Glutamatergic neuron (in vitro differentiated cells): Measurements from ENCODE around the gene LENEP. TPM values are rescaled to one million over a fixed set of nuclear protein-coding genes. Genes with fewer than 3 reads are reported as not detected.

Source experiments
- DNase-seq: peaks from one replicate; pipeline ENCODE4 v3.0.0; 2022
- H3K27ac Mint-ChIP-seq: one replicate; pipeline ENCODE4 v1.8.0; 2020; ENCODE audit warnings: mild to moderate bottlenecking, mixed read lengths, inconsistent platforms; ENCODE audit not compliant: unreplicated experiment
- H3K27me3 Mint-ChIP-seq: one replicate; pipeline ENCODE4 v1.8.0; 2020; ENCODE audit warnings: mild to moderate bottlenecking, moderate library complexity, mixed read lengths, inconsistent platforms; ENCODE audit not compliant: unreplicated experiment
- H3K36me3 Mint-ChIP-seq: one replicate; pipeline ENCODE4 v1.8.0; 2020; ENCODE audit warnings: mild to moderate bottlenecking, mixed read lengths, inconsistent platforms; ENCODE audit not compliant: unreplicated experiment
- H3K4me1 Mint-ChIP-seq: one replicate; pipeline ENCODE4 v1.8.0; 2020; ENCODE audit warnings: mild to moderate bottlenecking, low read depth, mixed read lengths, inconsistent platforms; ENCODE audit not compliant: unreplicated experiment
- H3K4me3 Mint-ChIP-seq: one replicate; pipeline ENCODE4 v1.8.0; 2020; ENCODE audit warnings: mild to moderate bottlenecking, mixed read lengths, inconsistent platforms; ENCODE audit not compliant: unreplicated experiment
- H3K9me3 Mint-ChIP-seq: one replicate; pipeline ENCODE4 v1.8.0; 2020; ENCODE audit warnings: mild to moderate bottlenecking, moderate library complexity, mixed read lengths, inconsistent platforms; ENCODE audit not compliant: unreplicated experiment
- CTCF ChIP-seq: fragments of 200-600 bp; sonication (generic); IDR thresholded peaks from one replicate; pipeline ENCODE4 v1.5.0; 2021; ENCODE audit not compliant: partially characterized antibody, unreplicated experiment
- total RNA-seq: library from RNA; stranded (reverse); fragmentation: NEBNext Ultra II Directional; extraction: Animal tissue kit (Norgen Biotek cat#: 25700); gene quantifications from one replicate; pipeline ENCODE4 v1.2.1, GENCODE V29; 2021; ENCODE audit not compliant: unreplicated experiment

The LENEP gene
- total RNA-seq, 1 donor from 2014 or later = 1.3 TPM

DNA sequence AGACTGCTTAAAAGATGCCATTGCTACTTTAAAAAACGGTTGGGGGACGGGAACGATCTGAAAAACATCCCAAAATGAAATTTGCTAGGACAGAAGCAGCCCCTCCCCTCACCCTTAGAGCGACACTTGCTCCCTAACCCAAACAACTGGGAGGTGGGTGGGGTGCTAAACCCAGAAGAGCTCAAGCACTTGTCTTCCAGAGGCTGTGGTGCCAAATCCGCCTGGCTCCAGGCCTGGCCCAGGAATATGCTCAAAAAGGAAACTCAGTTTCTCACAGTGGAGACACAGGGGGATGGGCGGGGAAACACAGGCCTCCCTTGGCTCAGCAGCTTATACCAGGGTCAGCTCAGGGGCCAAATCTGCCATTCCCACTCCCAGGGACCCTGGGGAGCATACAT, 36.8 kb upstream of the LENEP start:
- peak overlapping the region; percentile 97 for H3K27ac Mint-ChIP-seq
- no peaks in the 10 kb centered on the region for H3K36me3 Mint-ChIP-seq
- H3K9me3 Mint-ChIP-seq = peaks cover 10% of the 10 kb centered on the region
- H3K4me3 Mint-ChIP-seq = peak overlapping the region; percentile 99
- DNase-seq = no peak
- H3K27me3 Mint-ChIP-seq = peaks cover 6% of the 10 kb centered on the region
- peaks cover 54% of the 10 kb centered on the region for H3K4me1 Mint-ChIP-seq
- TF ChIP-seq CTCF = no peak

GRCh38 chr1:154957091-154957657, 36.2 kb upstream of the LENEP start:
- peaks cover 6% of the 10 kb centered on the region for H3K27me3 Mint-ChIP-seq
- H3K36me3 Mint-ChIP-seq = no peaks in the 10 kb centered on the region
- H3K27ac Mint-ChIP-seq = peak overlapping the region; percentile 55
- TF ChIP-seq CTCF = no peak
- peak overlapping the region; percentile 99 for H3K4me3 Mint-ChIP-seq
- H3K9me3 Mint-ChIP-seq = peaks cover 10% of the 10 kb centered on the region
- peaks cover 50% of the 10 kb centered on the region for H3K4me1 Mint-ChIP-seq
- DNase-seq = no peak

GRCh38 chr1:154958036-154958435, 35.4 kb upstream of the LENEP start:
- peaks cover 44% of the 10 kb centered on the region for H3K4me1 Mint-ChIP-seq

GRCh38 chr1:154958681-154959425, 34.5 kb upstream of the LENEP start:
- Mint-ChIP-seq H3K27ac (no peak overlapping the region), H3K27me3 (peaks cover 3% of the 10 kb centered on the region), H3K4me3 (no peak overlapping the region), H3K4me1 (peaks cover 41% of the 10 kb centered on the region), H3K36me3 (no peaks in the 10 kb centered on the region), H3K9me3 (peaks cover 8% of the 10 kb centered on the region)
- TF ChIP-seq CTCF = no peak
- DNase-seq = no peak

More at GRCh38 chr1:154958036-154958435, 35.4 kb upstream of the LENEP start:
- no peaks in the 10 kb centered on the region for H3K36me3 Mint-ChIP-seq
- H3K4me3 Mint-ChIP-seq = no peak overlapping the region
- peaks cover 3% of the 10 kb centered on the region for H3K27me3 Mint-ChIP-seq
- H3K9me3 Mint-ChIP-seq = peaks cover 11% of the 10 kb centered on the region
- H3K27ac Mint-ChIP-seq = no peak overlapping the region
- TF ChIP-seq CTCF = no peak
- no peak for DNase-seq

- peaks cover 37% of the 10 kb centered on the region for H3K4me1 Mint-ChIP-seq
- H3K4me3 Mint-ChIP-seq = no peak overlapping the region
- no peaks in the 10 kb centered on the region for H3K36me3 Mint-ChIP-seq
- H3K9me3 Mint-ChIP-seq = peaks cover 8% of the 10 kb centered on the region
- TF ChIP-seq CTCF = no peak
- no peak overlapping the region for H3K27ac Mint-ChIP-seq
- H3K27me3 Mint-ChIP-seq = peaks cover 2% of the 10 kb centered on the region
- no peak for DNase-seq
These were observed 34.0 kb upstream of the LENEP start for GRCh38 chr1:154959426-154959780.
